GM21526 (cell line): ENCODE measurements around the gene LATS2.
"Not testable (repeated sequence)": the region's sequence is repeated elsewhere in the genome, so short reads cannot be mapped to it uniquely, and the experiment has no call there.

Experiments used
- ATAC-seq: cut with Tn5 transposase; IDR thresholded peaks from one replicate; pipeline ENCODE4 v1.9.1; 2021; ENCODE audit warnings: moderate library complexity; ENCODE audit not compliant: unreplicated experiment, low FRiP score

LATS2 gene

GRCh38 chr13:21075379-21076249 lies 14.2 kb upstream of the LATS2 start:
- ATAC-seq = no peak

DNA sequence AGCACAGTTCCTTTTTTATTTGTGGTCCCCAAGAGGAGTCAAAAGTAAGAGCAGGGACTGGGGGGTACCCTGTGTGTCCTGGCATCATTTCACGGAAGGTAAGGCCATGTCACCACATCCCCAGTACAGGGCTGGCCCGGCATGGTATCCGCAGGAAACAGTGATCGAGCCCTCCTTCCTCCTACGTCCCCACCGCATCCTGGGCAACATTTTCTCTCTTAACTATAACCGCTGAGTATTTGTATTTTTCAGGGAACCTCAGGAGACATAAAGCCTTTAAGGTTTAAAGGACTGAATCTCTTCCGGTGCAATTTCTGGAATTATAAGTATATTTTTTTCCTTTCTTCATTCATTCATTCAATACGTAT lies 13.6 kb upstream of the LATS2 start:
- no peak for ATAC-seq

- no peak for ATAC-seq
Measured at GRCh38 chr13:21074546-21074945, 13.2 kb upstream of the LATS2 start.

DNA sequence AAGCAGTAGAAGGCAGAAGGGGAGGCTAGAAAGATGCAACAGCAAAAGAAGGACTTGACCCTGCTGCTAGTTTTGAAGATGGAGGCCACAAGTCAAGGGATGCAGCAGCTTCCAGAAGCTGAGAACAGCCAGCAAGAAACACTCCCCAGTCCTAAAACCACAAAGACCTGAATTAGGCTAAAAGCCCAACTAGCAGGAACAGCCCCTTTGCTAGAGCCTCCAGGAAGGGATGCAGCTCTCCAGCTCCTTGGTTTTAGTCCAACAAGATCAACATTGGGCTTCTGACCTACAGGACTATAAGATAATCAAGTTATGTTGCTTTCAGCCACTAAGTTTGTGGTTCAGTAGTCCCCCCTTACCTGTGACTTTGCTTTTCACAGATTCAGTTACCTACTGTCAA lies 10.5 kb upstream of the LATS2 start:
- ATAC-seq = no peak

- no peak for ATAC-seq
Measured at GRCh38 chr13:21071015-21071414, 9.6 kb upstream of the LATS2 start.

DNA sequence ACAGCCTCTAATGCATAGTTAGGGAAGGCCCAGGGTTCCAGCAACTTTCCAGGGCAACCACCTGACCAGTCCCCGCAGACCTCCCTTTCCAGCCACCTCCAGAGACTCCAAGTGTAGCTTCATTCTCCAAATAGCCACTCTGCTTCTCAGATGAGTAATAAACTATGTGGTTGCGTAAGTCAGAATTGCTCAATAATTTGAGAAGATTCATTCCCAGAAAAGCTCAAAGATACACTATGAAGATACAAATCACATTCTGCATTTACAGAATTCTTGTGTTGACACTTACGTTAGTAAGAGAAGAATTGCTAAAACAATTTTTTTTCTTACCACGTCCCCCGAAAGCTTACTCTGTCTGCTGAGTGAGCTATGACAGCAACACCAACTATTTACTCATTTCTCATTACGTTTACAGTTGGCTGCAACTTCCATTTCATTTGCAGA lies 8.2 kb upstream of the LATS2 start:
- ATAC-seq = no peak

GRCh38 chr13:21067848-21068247 lies 6.5 kb upstream of the LATS2 start:
- no peak for ATAC-seq

- ATAC-seq = no peak
Measured at GRCh38 chr13:21066946-21067345, 5.6 kb upstream of the LATS2 start.

- no peak for ATAC-seq
Measured at GRCh38 chr13:21065686-21066085, 4.3 kb upstream of the LATS2 start.

DNA sequence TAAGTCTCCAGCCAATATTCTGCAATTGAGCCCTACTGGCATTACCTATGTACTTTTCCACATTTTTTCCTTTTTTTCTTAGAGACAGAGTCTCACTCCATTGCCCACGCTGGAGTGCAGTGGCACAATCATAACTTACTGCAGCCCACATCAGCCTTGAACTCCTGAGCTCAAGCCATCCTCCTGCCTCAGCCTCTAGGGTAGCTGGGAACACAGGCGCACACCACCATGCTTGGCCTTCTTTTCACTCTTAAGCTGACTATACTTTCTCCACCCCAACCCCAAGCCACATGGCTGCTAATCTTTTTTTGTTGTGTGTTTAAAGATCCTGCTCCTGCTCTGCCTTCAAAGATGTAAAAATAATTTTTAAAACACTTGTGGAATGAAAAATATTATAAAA lies 1.6 kb upstream of the LATS2 start:
- ATAC-seq = no peak

GRCh38 chr13:21060338-21061028 lies 903 bp downstream of the LATS2 start:
- ATAC-seq = peak; percentile 6

DNA sequence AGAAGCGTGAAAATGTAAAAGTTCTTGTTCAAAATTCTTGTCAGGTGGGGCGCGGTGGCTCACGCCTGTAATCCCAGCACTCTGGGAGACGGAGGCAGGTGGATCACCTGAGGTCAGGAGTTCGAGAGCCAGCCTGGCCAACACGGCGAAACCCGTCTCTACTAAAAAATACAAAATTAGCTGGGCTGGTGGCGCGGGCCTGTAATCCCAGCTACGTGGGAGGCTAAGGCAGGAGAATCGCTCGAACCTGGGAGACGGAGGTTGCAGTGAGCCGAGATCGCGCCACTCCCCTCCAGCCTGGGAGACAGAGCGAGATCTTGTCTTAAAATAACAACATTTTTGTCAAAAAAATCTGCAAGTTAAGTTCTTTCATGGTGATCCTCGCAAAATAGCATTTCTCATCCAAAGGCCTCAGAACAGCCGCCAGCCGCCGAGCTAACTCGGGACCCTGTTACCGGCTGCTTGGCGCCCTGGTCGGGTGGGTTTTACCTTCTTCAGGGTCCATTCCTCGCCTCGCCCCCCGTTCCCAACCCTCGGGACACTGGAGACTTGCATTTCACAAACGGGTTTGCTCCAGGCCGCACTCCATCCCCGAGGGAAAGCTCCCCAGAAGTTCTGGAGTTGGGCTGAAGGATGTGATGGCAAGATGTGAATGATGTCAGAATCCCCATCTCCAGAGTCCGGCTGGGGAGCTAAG lies 1.6 kb downstream of the LATS2 start:
- ATAC-seq = no peak

DNA sequence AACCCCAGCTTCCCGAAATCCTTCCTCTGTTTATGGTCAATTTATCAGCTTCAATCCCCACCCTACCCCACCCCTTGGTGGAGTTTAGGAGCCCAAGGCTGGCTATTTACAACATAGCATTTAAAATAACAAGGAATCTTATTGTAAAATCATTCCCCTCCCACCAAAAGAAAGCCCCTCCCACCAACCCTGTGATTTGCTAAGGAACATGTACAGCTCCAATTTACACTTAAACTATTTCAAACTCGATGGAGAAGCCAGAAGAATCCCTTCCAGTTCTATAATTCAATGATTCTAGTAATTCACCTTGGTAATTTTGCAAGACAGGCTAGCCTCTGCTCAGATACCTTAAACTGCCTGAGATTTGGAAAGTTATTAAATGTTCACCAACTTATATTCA lies 3.0 kb downstream of the LATS2 start:
- no peak for ATAC-seq

DNA sequence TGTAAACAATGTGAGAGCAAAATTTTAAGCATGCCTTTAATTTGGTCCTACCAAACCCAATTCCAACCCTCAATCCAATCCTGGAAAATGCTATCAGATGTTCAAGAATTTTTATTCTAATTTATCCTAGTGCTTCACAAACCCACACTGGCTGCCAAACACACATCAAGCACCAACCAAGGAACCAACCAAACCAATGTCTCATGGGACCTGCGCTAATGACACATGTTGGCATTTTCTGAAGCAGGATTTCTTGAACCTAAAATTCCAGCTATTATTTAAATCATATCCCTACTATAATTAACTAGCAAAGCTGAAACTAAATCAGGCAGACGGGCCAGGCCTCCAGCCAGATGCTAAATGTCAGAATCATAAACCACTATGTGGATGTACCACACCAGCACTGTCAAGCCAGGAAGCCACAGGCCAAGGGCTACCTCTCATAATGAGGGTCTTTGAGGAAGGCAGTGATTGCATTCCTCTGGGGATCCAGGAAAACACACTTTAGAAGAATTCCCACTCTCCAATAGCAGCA lies 5.8 kb downstream of the LATS2 start:
- ATAC-seq = no peak

- ATAC-seq = no peak
Measured at GRCh38 chr13:21055016-21055415, 6.4 kb downstream of the LATS2 start.

GRCh38 chr13:21054313-21054712 lies 7.1 kb downstream of the LATS2 start:
- no peak for ATAC-seq

DNA sequence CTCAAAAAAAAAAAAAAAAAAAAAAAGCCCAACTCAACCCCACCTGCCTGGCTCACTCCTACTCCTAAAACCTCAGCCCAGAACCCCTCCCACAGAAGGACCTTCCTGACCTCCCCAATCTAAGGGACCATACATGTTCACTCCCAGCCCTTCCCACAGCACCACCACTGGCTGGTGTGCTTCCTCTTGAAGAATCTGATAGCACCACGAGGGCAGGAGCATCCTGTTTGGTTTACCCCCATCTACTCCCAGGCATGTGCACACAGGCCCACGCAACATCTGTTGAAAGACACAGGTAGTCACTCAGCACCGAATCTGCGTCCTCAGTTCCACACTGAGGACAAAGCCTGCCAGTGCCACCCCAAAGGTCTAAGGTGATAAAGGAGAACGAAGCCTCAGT lies 8.2 kb downstream of the LATS2 start:
- ATAC-seq = no peak

DNA sequence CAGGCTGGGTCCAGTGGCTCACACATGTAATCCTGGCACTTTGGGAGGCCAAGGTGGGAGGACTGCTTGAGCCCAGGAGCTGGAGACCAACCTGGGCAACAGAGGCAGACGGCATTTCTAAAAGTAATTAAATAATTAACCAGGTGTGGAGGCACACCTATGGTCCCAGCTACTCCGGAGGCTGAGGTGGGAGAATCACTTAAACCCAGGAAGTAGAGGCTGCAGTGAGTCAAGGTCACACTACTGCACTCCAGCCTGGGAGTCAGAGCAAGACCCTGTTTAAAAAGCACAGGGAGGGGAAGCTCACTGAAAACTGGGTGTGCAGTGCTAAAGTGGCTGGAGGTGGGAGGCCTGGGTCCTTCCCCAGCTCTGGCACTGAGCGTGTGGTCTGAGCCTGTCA lies 9.7 kb downstream of the LATS2 start:
- no peak for ATAC-seq

GRCh38 chr13:21050288-21051197 lies 10.8 kb downstream of the LATS2 start:
- no peak for ATAC-seq

DNA sequence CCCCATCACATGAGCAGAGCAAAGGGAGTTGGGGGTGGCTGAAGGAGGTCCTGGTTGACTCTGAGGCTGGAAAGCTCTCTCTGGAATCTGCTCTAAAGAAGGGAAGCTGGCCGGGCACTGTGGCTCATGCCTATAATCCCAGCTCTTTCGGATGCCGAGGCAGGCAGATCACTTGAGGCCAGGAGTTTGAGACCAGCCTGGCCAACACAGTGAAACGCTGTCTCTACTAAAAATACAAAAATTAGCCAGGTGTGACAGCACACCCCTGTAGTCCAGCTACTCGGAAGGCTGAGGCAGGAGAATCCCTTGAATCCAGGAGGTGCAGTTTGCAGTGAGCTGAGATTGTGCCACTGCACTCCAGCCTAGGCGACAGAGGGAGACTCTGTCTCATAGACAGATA lies 11.7 kb downstream of the LATS2 start:
- ATAC-seq = not testable (repeated sequence)
